DOHH2 (cell line): ENCODE measurements around the gene HLA-E.

Source experiments
- EZH2phosphoT487 ChIP-seq: fragments of 200-600 bp; sonication (generic); IDR thresholded peaks from 2 replicates; pipeline ENCODE4 v1.6.1; 2017; ENCODE audit warnings: borderline replicate concordance, mild to moderate bottlenecking, antibody characterized with exemption, low read length, moderate library complexity, mixed read lengths
- TF ChIP-seq, protein P1 (sequence below): fragments of 200-600 bp; sonication (generic); IDR thresholded peaks from one replicate; pipeline ENCODE4 v1.5.1; 2014; ENCODE audit warnings: antibody characterized with exemption, mild to moderate bottlenecking, low read depth, low read length; ENCODE audit not compliant: poor library complexity, severe bottlenecking

GRCh38 chr6:30515944-30516753 lies 26.8 kb downstream of the HLA-E start:
- TF ChIP-seq, protein P1, sequence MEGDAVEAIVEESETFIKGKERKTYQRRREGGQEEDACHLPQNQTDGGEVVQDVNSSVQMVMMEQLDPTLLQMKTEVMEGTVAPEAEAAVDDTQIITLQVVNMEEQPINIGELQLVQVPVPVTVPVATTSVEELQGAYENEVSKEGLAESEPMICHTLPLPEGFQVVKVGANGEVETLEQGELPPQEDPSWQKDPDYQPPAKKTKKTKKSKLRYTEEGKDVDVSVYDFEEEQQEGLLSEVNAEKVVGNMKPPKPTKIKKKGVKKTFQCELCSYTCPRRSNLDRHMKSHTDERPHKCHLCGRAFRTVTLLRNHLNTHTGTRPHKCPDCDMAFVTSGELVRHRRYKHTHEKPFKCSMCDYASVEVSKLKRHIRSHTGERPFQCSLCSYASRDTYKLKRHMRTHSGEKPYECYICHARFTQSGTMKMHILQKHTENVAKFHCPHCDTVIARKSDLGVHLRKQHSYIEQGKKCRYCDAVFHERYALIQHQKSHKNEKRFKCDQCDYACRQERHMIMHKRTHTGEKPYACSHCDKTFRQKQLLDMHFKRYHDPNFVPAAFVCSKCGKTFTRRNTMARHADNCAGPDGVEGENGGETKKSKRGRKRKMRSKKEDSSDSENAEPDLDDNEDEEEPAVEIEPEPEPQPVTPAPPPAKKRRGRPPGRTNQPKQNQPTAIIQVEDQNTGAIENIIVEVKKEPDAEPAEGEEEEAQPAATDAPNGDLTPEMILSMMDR: no peak
- TF ChIP-seq EZH2phosphoT487: no peak
